Measurements from ENCODE around the gene AATK.
A peak's percentile ranks its signal among the peaks of the same experiment; 100 is the strongest.

AATK gene

DNA sequence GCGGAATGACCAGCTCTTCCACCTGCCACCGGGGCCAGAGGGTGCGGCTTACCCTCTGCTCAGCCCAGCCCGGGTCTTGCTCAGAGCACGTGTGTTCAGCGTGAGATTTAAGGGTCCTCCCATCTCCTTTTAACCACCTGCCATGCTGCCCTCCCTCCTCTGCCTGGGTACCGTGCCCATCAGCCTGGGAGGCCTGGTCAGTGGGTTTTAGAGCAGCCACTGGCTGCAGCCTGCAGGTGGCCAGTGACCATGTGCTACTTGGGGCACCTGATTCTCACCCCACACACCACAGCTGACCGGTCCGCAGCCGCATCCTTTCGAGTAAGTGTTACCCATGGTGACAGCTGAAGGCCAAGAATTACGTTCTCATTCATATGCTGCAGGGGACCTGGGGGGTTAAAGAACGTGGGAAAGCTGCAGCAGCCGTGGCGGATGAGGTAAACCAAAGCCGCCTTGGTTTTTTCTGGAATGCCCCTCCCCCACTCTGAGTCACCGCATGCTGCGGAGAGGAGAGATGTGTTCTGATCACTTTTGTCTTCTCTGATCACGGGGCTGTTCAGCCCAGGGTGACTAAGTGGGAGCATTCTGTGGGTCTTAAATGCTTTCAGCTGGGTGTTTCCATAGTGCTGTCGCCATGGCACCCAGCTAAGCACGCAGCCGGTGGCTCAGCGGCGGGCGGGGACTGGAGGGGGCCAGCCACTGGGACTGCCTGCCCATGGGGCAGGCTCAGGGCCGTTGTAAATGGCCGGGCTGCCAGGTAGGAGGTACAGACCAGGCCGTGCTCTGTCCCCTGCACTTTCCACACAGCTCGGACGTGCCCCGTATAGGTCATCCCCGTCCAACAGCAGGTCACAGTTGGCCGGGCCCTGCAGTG, 71.3 kb downstream of the AATK start:
- TF ChIP-seq, protein P1, sequence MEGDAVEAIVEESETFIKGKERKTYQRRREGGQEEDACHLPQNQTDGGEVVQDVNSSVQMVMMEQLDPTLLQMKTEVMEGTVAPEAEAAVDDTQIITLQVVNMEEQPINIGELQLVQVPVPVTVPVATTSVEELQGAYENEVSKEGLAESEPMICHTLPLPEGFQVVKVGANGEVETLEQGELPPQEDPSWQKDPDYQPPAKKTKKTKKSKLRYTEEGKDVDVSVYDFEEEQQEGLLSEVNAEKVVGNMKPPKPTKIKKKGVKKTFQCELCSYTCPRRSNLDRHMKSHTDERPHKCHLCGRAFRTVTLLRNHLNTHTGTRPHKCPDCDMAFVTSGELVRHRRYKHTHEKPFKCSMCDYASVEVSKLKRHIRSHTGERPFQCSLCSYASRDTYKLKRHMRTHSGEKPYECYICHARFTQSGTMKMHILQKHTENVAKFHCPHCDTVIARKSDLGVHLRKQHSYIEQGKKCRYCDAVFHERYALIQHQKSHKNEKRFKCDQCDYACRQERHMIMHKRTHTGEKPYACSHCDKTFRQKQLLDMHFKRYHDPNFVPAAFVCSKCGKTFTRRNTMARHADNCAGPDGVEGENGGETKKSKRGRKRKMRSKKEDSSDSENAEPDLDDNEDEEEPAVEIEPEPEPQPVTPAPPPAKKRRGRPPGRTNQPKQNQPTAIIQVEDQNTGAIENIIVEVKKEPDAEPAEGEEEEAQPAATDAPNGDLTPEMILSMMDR (IDR thresholded peaks at IDR 0.05; ENCODE audit: low read depth, low read length) = no peak
- H3K4me3 ChIP-seq (ENCODE audit: low read depth, low read length) = no peak overlapping the region
- DNase-seq = peak; percentile 77

DNA sequence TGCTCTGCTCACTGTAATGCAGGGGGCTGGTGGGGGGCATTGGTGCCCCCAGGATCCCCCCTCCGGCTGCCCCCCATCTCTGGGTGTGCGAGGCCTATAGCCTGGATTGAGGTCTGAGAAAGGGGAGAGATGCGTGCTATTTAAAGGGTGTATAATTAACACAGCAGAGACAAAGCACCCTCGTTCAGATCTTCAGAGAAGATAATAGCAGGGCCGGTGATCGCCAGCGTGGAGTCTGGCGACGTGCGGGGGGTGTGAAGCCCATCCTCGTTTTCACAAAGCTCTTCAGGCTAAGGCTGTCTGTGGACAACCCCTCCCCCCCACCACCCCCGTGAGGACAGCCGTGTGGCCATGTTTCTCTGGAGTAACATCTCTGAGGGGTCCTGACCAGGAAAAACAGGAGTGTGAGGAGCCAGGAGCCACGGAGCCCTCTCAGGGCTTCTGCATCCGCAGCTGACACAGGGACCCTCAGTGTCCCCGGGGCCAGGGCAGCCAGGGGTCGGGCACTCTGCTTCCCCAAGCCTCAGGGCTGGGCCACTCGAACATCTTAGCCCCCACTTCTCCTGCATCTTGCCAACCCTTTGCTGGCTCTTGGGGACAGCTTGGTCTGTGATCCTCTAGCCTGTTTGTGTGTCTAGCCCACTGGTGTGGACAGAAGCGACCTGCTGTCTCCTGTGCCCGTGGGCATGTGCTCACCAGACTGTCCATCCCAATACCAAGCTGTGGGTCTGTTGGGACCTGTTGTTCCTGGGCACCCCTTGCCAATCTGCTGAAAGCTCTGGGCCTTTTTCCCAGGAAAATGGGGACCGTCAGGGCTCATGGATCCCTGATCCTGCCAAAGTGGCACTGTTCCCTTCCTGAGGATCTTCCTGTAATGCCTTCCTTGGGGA, 72.2 kb downstream of the AATK start:
- Histone ChIP-seq H3K9me3 (no peaks in the 10 kb centered on the region), H3K4me1 (peaks cover 58% of the 10 kb centered on the region), H3K27me3 (no peaks in the 10 kb centered on the region), H3K36me3 (no peaks in the 10 kb centered on the region; the same call in 1 of the 2 replicates), H3K4me3 (ENCODE audit: low read depth, low read length) (no peak overlapping the region)
- DNase-seq = no peak
- TF ChIP-seq, protein P1 (IDR thresholded peaks at IDR 0.05; ENCODE audit: low read depth, low read length) = no peak

More for the DNA sequence above, 71.3 kb downstream of the AATK start:
- Histone ChIP-seq H3K4me1 (peaks cover 58% of the 10 kb centered on the region), H3K9me3 (no peaks in the 10 kb centered on the region), H3K27me3 (no peaks in the 10 kb centered on the region), H3K36me3 (no peaks in the 10 kb centered on the region; the same call in 1 of the 2 replicates)

DNA sequence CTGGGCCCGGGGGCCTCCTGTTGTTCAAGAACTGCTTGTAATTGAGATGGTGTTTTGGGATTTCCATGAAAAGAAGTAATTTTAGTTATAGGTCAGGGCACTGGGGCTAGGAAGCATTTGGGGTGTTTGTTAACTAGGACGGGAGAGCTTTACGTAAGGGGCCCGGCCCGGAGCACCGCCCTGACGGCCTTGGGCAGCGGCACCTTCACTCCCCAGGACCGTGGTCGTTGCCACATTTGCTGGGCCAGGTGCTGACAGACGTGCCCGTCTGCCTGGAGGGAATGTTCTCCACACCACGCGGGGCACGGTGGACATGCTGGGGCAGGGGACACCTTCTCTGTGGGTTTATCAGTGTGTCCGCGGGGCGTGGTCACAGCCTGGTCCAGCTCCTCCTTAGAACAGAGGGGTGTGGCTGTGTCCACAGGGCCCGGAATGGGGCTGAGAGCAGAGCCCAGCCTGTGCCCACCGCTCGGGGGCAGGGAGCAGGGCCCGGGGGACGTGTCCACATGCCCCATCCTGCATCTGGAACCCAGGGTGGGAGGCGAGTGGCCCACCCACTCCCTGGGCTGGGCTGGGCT, 73.4 kb downstream of the AATK start:
- H3K4me3 ChIP-seq (ENCODE audit: low read depth, low read length) = no peak overlapping the region
- peaks cover 54% of the 10 kb centered on the region for H3K4me1 ChIP-seq
- H3K9me3 ChIP-seq = no peaks in the 10 kb centered on the region
- TF ChIP-seq, protein P1 (IDR thresholded peaks at IDR 0.05; ENCODE audit: low read depth, low read length) = no peak
- no peak for DNase-seq
- peaks cover 5% of the 10 kb centered on the region for H3K36me3 ChIP-seq
- no peaks in the 10 kb centered on the region for H3K27me3 ChIP-seq

DNA sequence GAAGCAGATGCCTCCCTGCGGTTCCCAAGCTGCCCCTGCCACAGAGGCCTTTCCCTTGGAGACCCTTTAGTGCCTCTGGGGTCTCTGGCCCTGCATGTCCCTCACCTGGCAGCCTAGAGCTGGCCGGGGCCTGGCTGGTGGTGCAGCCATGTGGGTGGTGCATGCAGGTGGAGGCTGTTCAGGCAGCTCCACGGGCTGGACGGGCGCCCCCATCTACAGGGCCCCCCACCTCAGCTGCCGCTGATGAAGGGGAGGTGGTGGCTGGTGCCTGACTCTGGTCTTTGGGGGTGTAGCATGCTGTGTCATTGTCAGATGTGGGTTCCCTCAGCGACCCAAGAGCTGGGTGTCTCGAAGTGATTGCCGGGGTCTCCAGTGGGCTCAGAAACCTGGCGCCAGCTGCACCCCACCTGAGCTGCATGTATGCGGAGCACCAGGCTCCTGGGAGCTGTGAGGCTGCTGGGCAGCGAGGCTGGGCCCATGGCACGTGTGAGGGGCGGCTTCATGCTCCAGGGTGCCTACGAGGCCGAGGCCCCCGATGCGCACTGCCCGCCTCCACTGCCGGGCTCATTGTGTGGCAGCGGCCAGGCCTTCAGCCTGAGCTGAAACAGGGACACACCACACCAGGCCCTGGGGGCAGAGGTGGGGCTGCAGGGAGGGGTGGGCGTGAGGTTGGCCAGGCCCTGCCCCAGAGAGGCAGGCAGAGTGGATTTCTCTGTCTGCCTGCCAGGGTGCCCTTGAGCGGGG, 74.1 kb downstream of the AATK start:
- H3K36me3 ChIP-seq = peaks cover 8% of the 10 kb centered on the region
- TF ChIP-seq, protein P1 (IDR thresholded peaks at IDR 0.05; ENCODE audit: low read depth, low read length) = no peak
- peak; percentile 68 for DNase-seq
- H3K9me3 ChIP-seq = no peaks in the 10 kb centered on the region
- H3K27me3 ChIP-seq = no peaks in the 10 kb centered on the region
- no peak overlapping the region for H3K4me3 ChIP-seq (ENCODE audit: low read depth, low read length)
- peaks cover 48% of the 10 kb centered on the region for H3K4me1 ChIP-seq

DNA sequence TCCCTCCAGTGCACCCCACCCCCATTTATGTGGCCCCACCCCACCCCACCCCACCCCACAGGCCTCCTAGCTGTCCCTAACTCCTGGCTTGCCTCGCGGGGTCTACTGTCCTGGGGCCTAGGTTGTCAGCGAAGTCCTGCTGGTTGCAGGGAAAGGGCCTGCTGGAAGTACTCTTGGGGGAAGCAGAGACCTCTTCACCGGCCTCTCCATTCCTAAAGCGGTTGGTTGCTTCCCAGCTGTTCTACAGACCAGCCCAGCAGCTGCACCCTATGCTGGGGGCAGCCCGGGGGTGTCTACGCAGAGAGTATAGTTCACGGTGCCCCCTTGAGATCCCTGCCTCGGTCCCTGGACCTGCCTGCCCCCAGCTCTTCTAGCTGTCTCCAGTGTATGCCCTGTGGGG, 74.9 kb downstream of the AATK start:
- H3K36me3 ChIP-seq = peaks cover 16% of the 10 kb centered on the region
- H3K4me1 ChIP-seq = peaks cover 42% of the 10 kb centered on the region
- DNase-seq = no peak
- TF ChIP-seq, protein P1 (IDR thresholded peaks at IDR 0.05; ENCODE audit: low read depth, low read length) = no peak
- H3K9me3 ChIP-seq = no peaks in the 10 kb centered on the region
- H3K4me3 ChIP-seq (ENCODE audit: low read depth, low read length) = no peak overlapping the region
- no peaks in the 10 kb centered on the region for H3K27me3 ChIP-seq

All from BE2C (cell line).